Peyer's patch (tissue), 4 donors: ENCODE results near the gene CEMIP.

Experiments
- CTCF ChIP-seq, 6 experiments: fragments of 450-650 bp in 4 of 6; fragments of 200-600 bp in 2 of 6; sonication (generic) in 1 of 6; IDR thresholded peaks; one replicate each; pipeline ENCODE4 v1.5.1; 2017 to 2019; ENCODE audit warnings: antibody characterized with exemption in 6 of 6, mild to moderate bottlenecking in 3 of 6, moderate library complexity in 1 of 6
- POLR2A ChIP-seq, 2 donors: fragments of 450-650 bp; IDR thresholded peaks; one replicate each; pipeline ENCODE4 v1.5.1; 2017; ENCODE audit warnings: antibody characterized with exemption in 2 of 2, mild to moderate bottlenecking in 2 of 2, moderate library complexity in 2 of 2

- no peak for TF ChIP-seq POLR2A (IDR thresholded peaks at IDR 0.05)
- TF ChIP-seq CTCF (IDR thresholded peaks at IDR 0.05) = no peak
Measured at GRCh38 chr15:80921736-80922410, 142.7 kb downstream of the CEMIP start.
